ENCODE data around the gene CELA3A. TPM values are rescaled to one million over a fixed set of nuclear protein-coding genes. Genes with fewer than 3 reads are reported as not detected.

CELA3A gene
- total and polyA plus RNA-seq, 2 of the 13 experiments (the other 11 are each of a cell fraction or from before 2014, with no cell fraction given), result 0.09 TPM; not detected in 1

DNA sequence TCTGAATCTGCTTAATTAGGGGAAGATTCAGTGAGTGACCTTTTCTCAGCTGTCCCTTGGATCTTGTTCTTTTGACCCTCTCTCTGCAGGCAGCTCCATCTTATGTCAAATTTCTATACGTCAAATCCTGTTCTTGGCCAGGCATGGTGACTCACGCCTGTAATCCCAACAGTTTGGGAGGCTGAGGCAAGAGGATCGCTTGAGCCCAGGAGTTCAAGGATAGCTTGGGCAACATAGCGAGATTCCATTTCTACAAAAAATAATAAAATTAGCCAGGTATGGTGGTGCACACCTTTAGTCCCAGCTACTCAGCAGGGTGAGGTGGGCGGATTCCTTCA lies 38.8 kb downstream of the CELA3A start:
- no peaks in the 10 kb centered on the region for H3K9me3 ChIP-seq (ENCODE audit: low read length)
- DNase-seq (ENCODE audit: low spot score) (no peak), ATAC-seq (no peak), FAIRE-seq (no peak)
- H3K4me2 ChIP-seq (ENCODE audit: low read depth, low read length), result peak overlapping the region; percentile 41
- H3K9ac ChIP-seq (ENCODE audit: insufficient read depth, low read depth, low read length), result no peak overlapping the region
- H3K4me1 ChIP-seq (ENCODE audit: insufficient read depth, low read length), result peaks cover 39% of the 10 kb centered on the region
- intact Hi-C loops (cut with micrococcal nuclease; ENCODE audit: unreplicated experiment) (no loop called here), in situ Hi-C loops (cut with HindIII; ENCODE audit: extremely low pct_ligation_motif_present, low pct_unique_long_range_greater_than_20kb) (no loop called here)
- H3K27ac ChIP-seq (ENCODE audit: extremely low read length, insufficient read depth, low read length), result no peak overlapping the region
- no peaks in the 10 kb centered on the region for H3K27me3 ChIP-seq (ENCODE audit: control insufficient read depth in 1 of 2, insufficient read depth in 2 of 2, low read length in 2 of 2)
- 58% methylated on average over 5 of the region's 5 CpGs for WGBS (ENCODE audit: low lambda C conversion rate)
- H4K20me1 ChIP-seq (ENCODE audit: insufficient read depth, low read length), result no peaks in the 10 kb centered on the region
- POLR2A ChIA-PET, result interaction anchor here (0.8 to 2.6 kb wide), 4 partner anchors 9 to 15 kb away, joined by 3 to 10 read pairs (median 7); partner anchors contain the start of gene CDC42
- BruUV-seq (replicated peaks), result no TSS peak
- no peak for TF ChIP-seq ZNF557 (CRISPR knock-in tag; IDR thresholded peaks at IDR 0.05)
- 0 out of 2 replicates have a peak, but pooled peaks have one; percentile 27 for TF ChIP-seq FOSL2 (CRISPR knock-in tag; IDR thresholded peaks at IDR 0.05)
- no peak overlapping the region for H3K4me3 ChIP-seq (replicated peaks in 1 of 3; ENCODE audit: insufficient read depth in 1 of 3, low read depth in 2 of 3, low read length in 3 of 3)
- CTCF ChIA-PET (ENCODE audit: low intra/inter-chr PET ratio, low total read pairs), result no interaction called here
- H3K79me2 ChIP-seq (ENCODE audit: insufficient read depth, low read length), result no peaks in the 10 kb centered on the region
- H2AFZ ChIP-seq (ENCODE audit: low read length), result no peak overlapping the region
- H3K36me3 ChIP-seq (replicated peaks in 1 of 2; ENCODE audit: control insufficient read depth in 1 of 2, insufficient read depth in 2 of 2, low read length in 2 of 2), result no peaks in the 10 kb centered on the region

DNA sequence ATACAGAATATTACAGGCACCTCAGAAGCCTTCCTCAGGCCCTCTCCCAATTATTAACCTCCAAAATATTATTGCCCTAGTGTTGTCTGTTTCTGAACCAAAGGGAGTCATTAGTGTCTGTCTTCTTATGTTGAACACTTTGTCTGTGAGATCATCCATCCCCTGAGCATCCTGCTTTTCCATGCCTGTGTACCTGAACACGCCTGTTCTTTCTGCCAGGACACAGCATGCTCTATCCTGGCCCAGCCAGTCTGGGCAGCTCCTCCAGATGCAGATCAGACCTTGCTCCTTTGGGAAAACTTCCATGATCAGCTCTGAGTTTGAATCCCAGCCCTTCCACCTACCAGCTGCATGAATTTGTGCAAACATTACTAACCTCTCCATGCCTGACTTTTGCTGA lies 40.0 kb downstream of the CELA3A start:
- Histone ChIP-seq H3K27ac (ENCODE audit: extremely low read length, insufficient read depth, low read length) (no peak overlapping the region), H3K9me3 (ENCODE audit: low read length) (no peaks in the 10 kb centered on the region), H3K36me3 (replicated peaks in 1 of 2; ENCODE audit: control insufficient read depth in 1 of 2, insufficient read depth in 2 of 2, low read length in 2 of 2) (no peaks in the 10 kb centered on the region), H2AFZ (ENCODE audit: low read length) (no peak overlapping the region), H3K79me2 (ENCODE audit: insufficient read depth, low read length) (no peaks in the 10 kb centered on the region), H4K20me1 (ENCODE audit: insufficient read depth, low read length) (no peaks in the 10 kb centered on the region), H3K4me2 (ENCODE audit: low read depth, low read length) (no peak overlapping the region), H3K4me3 (replicated peaks in 1 of 3; ENCODE audit: insufficient read depth in 1 of 3, low read depth in 2 of 3, low read length in 3 of 3) (no peak overlapping the region), H3K27me3 (ENCODE audit: control insufficient read depth in 1 of 2, insufficient read depth in 2 of 2, low read length in 2 of 2) (no peaks in the 10 kb centered on the region), H3K4me1 (ENCODE audit: insufficient read depth, low read length) (peaks cover 45% of the 10 kb centered on the region), H3K9ac (ENCODE audit: insufficient read depth, low read depth, low read length) (no peak overlapping the region)
- intact Hi-C loops (cut with micrococcal nuclease; ENCODE audit: unreplicated experiment) (no loop called here), in situ Hi-C loops (cut with HindIII; ENCODE audit: extremely low pct_ligation_motif_present, low pct_unique_long_range_greater_than_20kb) (no loop called here)
- BruUV-seq (replicated peaks), result no TSS peak
- ATAC-seq, result no peak
- WGBS (ENCODE audit: low lambda C conversion rate), result 60% methylated on average over 1 of the region's 1 CpG
- FAIRE-seq, result no peak
- no peak for DNase-seq (ENCODE audit: low spot score)
- TF ChIP-seq TARDBP (CRISPR knock-in tag; IDR thresholded peaks at IDR 0.05) (no peak), SRSF4 (IDR thresholded peaks at IDR 0.05; ENCODE audit: low read depth, low read length, poor library complexity, severe bottlenecking) (no peak)
- ChIA-PET POLR2A (interaction anchor here (2.6 kb wide), 1 partner anchor 11 kb away, joined by 10 read pairs; the partner anchor contains the start of gene CDC42), CTCF (ENCODE audit: low intra/inter-chr PET ratio, low total read pairs) (no interaction called here)
